Left ventricle myocardium inferior (tissue), 1 donor: ENCODE data around the gene SLC36A1. TPM values are rescaled to one million over a fixed set of nuclear protein-coding genes. Genes with fewer than 3 reads are reported as not detected.

Experiments used
- DNase-seq: peaks from one replicate; pipeline ENCODE4 v3.0.0-alpha.2; 2020
- H3K27ac ChIP-seq: fragments of 200-600 bp; replicated peaks from 2 replicates; pipeline ENCODE4 v1.8.0; 2021
- H3K27me3 ChIP-seq: fragments of 200-600 bp; 2 replicates; pipeline ENCODE4 v1.8.0; 2021; ENCODE audit warnings: low read depth
- H3K36me3 ChIP-seq: fragments of 200-600 bp; 2 replicates; pipeline ENCODE4 v1.8.0; 2021
- H3K4me1 ChIP-seq: fragments of 200-600 bp; 2 replicates; pipeline ENCODE4 v1.8.0; 2021
- H3K4me3 ChIP-seq: fragments of 200-600 bp; 2 replicates; pipeline ENCODE4 v1.8.0; 2021; ENCODE audit warnings: mild to moderate bottlenecking, moderate library complexity
- H3K9me3 ChIP-seq: fragments of 200-600 bp; replicated peaks from 2 replicates; pipeline ENCODE4 v1.8.0; 2021
- intact Hi-C: fragments of 100-400 bp; cut with micrococcal nuclease; formaldehyde crosslinking; loops from one replicate; pipeline ENCODE4 v1.11.0; 2022
- total RNA-seq: library from RNA; stranded (reverse); fragmentation: NEBNext Ultra II Directional; extraction: Animal tissue kit (Norgen Biotek cat#: 25700); gene quantifications from one replicate; pipeline ENCODE4 v1.2.1, GENCODE V29; 2021
- TF ChIP-seq, protein P1 (sequence below): fragments of 200-600 bp; IDR thresholded peaks from 2 replicates; pipeline ENCODE4 v1.8.0; 2021; ENCODE audit warnings: antibody characterized with exemption, mild to moderate bottlenecking, borderline replicate concordance
- donor health status: DM: no; HTN: yes; CAD: no; lungs with severe emphysema.

SLC36A1 gene
- total RNA-seq, 1 donor from 2014 or later, result 3.1 TPM

GRCh38 chr5:151427258-151427657 lies 20.1 kb upstream of the SLC36A1 start:
- H3K27ac ChIP-seq, result no peak overlapping the region
- no peaks in the 10 kb centered on the region for H3K36me3 ChIP-seq
- no peak overlapping the region for H3K4me3 ChIP-seq
- H3K27me3 ChIP-seq, result peaks cover 39% of the 10 kb centered on the region
- H3K9me3 ChIP-seq, result no peaks in the 10 kb centered on the region
- no peaks in the 10 kb centered on the region for H3K4me1 ChIP-seq
- intact Hi-C loops, result no loop called here
- TF ChIP-seq, protein P1, sequence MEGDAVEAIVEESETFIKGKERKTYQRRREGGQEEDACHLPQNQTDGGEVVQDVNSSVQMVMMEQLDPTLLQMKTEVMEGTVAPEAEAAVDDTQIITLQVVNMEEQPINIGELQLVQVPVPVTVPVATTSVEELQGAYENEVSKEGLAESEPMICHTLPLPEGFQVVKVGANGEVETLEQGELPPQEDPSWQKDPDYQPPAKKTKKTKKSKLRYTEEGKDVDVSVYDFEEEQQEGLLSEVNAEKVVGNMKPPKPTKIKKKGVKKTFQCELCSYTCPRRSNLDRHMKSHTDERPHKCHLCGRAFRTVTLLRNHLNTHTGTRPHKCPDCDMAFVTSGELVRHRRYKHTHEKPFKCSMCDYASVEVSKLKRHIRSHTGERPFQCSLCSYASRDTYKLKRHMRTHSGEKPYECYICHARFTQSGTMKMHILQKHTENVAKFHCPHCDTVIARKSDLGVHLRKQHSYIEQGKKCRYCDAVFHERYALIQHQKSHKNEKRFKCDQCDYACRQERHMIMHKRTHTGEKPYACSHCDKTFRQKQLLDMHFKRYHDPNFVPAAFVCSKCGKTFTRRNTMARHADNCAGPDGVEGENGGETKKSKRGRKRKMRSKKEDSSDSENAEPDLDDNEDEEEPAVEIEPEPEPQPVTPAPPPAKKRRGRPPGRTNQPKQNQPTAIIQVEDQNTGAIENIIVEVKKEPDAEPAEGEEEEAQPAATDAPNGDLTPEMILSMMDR, result no peak
- no peak for DNase-seq

- H3K4me1 ChIP-seq, result no peaks in the 10 kb centered on the region
- TF ChIP-seq, protein P1, result no peak
- no peak overlapping the region for H3K27ac ChIP-seq
- H3K4me3 ChIP-seq, result no peak overlapping the region
- intact Hi-C loops, result no loop called here
- peaks cover 11% of the 10 kb centered on the region for H3K27me3 ChIP-seq
- no peak for DNase-seq
- no peaks in the 10 kb centered on the region for H3K9me3 ChIP-seq
- no peaks in the 10 kb centered on the region for H3K36me3 ChIP-seq
These were observed 16.7 kb upstream of the SLC36A1 start for GRCh38 chr5:151430731-151431130.

GRCh38 chr5:151431666-151432065 lies 15.7 kb upstream of the SLC36A1 start:
- Histone ChIP-seq H3K4me1 (no peaks in the 10 kb centered on the region), H3K36me3 (no peaks in the 10 kb centered on the region), H3K27me3 (peaks cover 5% of the 10 kb centered on the region), H3K4me3 (no peak overlapping the region), H3K27ac (no peak overlapping the region), H3K9me3 (no peaks in the 10 kb centered on the region)
- intact Hi-C loops, result no loop called here
- TF ChIP-seq, protein P1, result no peak
- DNase-seq, result no peak

DNA sequence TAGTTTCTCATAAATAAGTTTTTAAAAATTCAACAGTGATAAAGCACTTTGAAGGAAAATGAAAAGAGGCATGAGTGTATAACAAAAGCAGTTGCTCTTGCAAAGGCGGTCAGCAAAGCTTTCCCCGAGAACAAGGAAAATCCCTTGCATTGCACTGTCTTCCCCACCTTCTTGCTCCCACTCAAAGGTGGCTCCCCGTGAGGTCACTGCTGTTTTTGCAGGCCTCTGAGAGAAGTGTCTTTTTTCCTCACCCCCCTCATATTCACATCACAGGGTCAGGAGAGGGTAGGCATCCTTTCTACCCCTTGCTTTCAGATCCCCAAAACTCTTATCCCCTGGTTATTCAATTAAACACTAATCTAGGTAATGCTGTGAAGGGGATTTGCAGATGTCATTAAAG lies 15.2 kb upstream of the SLC36A1 start:
- TF ChIP-seq, protein P1, result no peak
- intact Hi-C loops, result no loop called here
- Histone ChIP-seq H3K4me1 (no peaks in the 10 kb centered on the region), H3K27ac (no peak overlapping the region), H3K9me3 (no peaks in the 10 kb centered on the region), H3K4me3 (no peak overlapping the region), H3K27me3 (peaks cover 5% of the 10 kb centered on the region), H3K36me3 (no peaks in the 10 kb centered on the region)
- no peak for DNase-seq

GRCh38 chr5:151434570-151435237 lies 12.7 kb upstream of the SLC36A1 start:
- H3K4me3 ChIP-seq, result no peak overlapping the region
- H3K9me3 ChIP-seq, result no peaks in the 10 kb centered on the region
- H3K27me3 ChIP-seq, result peaks cover 7% of the 10 kb centered on the region
- no peak overlapping the region for H3K27ac ChIP-seq
- intact Hi-C loops, result no loop called here
- H3K36me3 ChIP-seq, result no peaks in the 10 kb centered on the region
- TF ChIP-seq, protein P1, result no peak
- no peak for DNase-seq
- no peaks in the 10 kb centered on the region for H3K4me1 ChIP-seq
